NCI-H187 (cell line): Measurements from ENCODE around the gene SCYGR8.

Experiments used
- DNase-seq, 2 experiments: peaks; one replicate each; lab custom pipeline; 2025; lab: John Stamatoyannopoulos, UW

SCYGR8 gene

DNA sequence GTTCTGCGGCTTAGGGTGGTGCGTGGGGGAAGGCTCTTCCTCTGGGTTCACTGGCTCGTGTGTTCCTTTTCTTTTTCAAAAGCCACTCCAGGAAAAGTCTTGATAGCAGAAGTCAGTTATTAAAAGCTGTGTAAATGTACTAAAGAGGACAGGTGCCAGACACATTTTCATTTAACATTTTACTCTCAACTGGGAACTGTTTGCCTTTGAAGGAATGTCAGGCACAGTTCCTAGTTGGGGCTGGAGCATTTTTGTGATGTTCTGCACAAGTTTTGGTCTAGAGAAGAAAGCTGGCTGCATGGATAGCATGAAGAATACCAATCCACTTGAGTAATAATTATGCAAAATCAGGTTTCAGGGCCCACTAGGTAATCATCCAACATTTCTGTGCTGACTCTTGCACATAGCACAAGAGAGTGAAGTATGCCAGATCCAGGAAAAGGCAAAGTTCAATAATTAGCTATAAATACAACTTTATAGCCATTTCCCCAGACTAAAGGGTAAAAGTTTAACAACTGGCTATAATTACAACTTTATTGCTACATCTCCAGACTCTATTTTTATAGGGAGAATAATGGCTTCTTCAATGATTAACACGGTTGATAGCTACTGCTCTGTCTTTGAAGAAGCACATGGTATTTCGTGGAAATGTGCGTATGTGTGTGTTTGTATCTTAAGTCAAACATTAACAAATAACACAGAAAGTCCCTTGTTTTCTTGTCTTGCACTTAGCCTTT is 16.2 kb downstream of the SCYGR8 start:
- DNase-seq: no peak

DNA sequence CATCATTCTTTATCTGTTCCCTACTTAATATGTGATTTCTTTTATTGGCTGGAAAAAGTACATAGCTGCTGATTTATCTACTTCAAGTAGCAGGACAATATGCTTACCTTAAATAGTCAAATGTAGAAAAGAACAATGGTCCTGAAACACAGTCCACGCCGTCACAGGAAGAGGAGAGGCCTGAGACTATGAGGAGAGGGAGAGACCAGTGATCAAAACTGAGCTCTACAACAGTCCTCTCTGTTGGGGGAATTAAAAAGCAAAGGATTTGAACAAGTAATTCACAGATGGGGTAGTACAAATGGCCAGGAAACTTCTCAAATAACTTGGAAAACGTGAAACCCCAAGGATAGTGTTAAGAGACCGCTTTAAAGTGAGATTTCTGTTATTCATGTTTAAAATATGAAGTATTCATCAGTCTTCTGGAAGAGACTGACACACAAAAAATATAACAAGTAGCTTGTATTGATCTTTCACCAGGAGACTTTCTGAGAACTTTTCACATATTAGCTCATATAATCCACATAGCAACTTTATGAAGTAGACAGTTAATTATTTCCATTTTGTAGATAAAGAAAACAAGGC is 20.2 kb downstream of the SCYGR8 start:
- DNase-seq: no peak

- peak in 1 of 2 experiments; percentile 32 for DNase-seq
Observed at GRCh38 chr2:227766373-227766883, 20.7 kb downstream of the SCYGR8 start.

DNA sequence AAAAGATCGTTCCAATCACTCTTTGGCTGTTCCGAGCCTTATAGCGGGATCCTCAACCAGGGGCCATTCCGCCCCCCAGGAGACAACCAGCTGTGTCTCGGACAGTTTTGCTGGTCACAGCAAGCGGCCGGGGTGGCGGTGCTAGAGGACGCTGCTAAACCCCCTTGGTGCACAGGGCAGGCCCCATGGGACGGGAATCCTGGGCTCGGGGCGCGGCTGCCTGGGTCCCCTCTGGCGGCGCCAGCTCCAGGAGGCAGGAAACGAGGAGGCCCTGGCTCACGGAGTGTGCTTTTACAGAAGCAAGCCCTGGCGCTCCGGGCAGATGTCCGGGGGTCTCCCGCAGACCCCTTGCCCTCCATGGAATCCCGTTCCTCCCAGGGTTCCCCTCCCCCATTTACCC is 22.1 kb downstream of the SCYGR8 start:
- DNase-seq: no peak

DNA sequence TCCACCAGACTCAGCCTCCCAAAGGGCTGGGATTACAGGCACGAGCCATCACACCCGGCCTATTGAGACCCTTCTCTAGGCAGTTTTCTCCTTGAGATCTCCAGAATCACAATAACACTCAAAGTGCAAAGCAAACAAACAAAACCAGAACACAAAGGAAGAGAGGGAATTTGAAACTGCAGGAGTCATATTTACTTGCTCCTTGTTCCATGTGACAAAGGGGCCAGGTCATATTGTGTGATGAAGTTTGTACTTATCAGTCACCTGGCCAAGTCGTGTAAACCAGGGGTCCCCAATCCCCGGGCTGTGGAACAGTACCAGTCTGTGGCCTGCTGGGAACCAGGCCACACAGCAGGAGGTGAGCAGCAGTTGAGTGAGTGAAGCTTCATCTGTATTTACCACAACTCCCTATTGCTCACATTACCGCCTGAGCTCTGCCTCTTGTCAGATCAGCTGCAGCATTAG is 26.5 kb downstream of the SCYGR8 start:
- DNase-seq: peak in 1 of 2 experiments; percentile 29

DNA sequence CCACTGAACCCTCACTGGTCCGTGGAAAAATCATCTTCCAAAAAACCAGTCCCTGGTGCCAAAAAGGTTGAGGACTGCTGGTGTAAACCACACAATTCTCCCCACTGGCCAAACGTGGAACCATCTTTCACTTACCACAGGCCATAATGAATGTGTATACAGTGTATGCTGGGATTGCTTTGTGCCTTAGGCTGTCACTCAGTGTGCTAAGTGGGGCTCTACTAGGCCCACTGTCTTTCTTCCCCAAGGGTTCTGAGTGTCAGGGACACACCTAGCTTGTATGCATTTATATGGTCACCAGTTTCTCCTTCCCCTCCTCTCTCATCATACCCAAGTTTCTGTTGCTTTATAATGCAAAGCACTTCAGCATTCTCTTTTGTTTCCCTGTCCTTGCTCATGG is 27.2 kb downstream of the SCYGR8 start:
- no peak for DNase-seq

GRCh38 chr2:227774011-227774624 is 28.4 kb downstream of the SCYGR8 start:
- DNase-seq: no peak

DNA sequence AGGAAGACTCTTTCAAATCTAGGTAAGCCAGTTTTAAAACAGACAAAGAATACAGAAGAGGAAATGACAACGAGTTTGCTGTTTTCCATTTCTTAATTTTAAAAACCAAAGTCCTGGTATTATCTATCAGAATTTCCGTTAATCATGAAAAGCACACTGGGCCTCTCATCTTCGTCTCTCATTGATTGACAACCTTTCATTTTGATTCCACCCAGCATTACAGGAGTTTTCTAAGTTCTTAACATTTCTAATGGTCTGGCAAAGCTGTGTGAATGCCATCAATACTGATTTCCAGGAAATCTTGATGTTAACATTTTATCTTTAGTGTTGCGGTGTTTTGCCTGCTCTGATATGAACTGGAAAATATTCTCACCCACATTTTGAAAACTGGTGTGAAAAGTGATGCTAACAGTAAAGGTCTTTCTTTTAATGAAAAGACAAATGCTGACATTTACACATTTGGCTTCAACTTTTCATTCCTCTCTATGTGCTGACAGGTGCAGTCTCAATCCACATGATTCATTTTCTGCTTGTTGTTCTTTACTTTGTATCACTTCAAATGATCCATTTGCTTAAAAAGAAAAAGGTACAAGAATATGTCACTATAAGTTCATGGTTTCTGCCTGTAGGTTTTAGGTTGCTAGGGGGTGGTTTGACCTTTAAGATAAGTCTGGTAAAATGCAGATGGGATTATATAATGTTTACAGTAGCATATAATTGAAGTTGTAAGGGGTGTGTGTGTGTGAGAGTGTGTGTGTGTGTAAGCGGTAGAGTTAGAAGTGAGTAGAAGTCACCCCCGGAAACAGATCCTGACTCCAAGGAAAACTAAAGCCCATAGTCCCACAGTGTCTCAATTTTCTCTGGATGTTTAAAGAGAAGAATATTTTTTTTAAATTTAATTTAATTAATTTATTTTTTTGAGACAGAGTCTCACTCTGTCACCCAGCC is 29.5 kb downstream of the SCYGR8 start:
- DNase-seq: no peak

GRCh38 chr2:227780981-227781615 is 35.4 kb downstream of the SCYGR8 start:
- DNase-seq: no peak

DNA sequence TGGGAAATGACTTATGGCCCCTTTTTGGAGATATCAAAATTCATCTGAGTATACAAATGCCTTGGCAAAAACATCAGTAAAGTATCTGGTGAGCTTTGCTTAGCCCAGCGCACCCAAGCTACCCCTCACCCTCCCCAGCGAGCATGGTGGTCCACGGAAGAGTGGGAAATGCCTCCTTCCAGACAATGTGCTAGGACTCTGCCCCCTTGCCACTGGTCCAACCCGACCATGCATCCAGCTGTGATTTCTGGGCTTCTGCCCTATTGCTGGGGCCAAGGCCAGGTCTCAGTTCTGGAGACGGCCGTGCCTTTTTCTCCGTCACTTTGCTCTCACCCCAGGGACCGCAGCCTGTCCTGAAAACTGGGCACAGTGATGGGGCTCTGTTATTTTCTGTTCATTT is 36.1 kb downstream of the SCYGR8 start:
- DNase-seq: no peak

- DNase-seq: no peak
Observed at GRCh38 chr2:227782804-227783203, 37.1 kb downstream of the SCYGR8 start.

GRCh38 chr2:227783404-227784138 is 37.9 kb downstream of the SCYGR8 start:
- no peak for DNase-seq

DNA sequence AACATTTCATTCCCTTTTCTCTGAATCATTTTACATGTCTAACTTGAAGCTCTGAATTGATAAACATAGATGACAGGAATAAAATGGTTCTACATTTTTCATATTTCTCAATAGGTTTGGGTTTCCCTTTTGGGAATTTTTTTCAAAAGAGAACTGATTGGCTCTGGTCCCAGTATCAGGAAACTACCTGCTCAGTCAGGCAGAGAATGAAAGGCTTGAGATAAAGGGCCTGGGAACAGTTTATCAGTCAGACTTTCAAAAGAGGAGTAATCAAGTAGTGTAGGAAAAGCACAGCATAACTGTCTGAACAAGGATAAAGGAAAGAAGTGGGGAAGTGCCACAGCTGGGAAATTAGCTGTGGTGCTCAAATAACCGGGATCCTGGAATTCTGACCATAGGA is 39.6 kb downstream of the SCYGR8 start:
- no peak for DNase-seq

DNA sequence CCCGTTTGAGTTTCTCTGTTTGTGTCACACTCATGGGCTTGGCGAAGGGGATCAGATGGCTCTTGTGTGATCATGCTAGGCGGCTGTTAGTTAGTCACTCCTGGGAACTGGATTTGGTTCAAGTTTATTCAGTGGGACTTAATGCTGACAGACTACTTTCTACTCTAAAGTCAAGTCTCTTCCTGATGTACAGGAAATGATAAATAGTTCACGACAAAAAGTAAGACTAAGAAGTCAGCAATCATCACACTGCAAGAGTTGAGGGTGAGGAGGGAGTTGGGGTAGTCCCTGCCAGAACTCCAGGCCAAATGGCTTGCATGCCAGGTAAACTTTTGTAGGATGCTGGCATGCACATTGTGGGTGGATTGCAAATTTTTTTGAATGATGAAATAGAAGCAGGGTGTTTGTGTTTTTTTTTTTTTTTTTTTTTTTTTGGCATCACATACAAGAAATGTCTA is 42.9 kb downstream of the SCYGR8 start:
- no peak for DNase-seq

DNA sequence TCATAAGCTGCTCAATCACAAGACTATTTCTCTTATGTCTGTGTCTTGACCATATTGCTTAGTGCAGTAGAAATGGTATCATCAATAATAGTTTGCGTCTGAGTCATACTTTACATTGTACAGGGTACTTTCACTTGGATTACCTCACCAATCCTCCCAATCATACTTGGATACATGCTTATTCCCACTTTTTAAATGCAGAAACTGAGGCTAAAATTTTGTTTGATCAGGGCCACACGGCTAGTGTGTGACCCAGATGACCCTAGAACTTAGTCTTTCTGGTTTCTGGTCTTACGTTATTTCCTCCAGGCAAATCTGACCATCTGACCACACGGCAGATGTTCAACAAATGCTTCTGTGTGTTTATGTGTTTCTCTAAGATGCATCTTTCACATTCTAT is 44.1 kb downstream of the SCYGR8 start:
- DNase-seq: no peak

- no peak for DNase-seq
Observed at GRCh38 chr2:227793148-227793712, 47.5 kb downstream of the SCYGR8 start.
